Suppressor macrophage treated with lipopolysaccharide for 1 hour (primary cell): Measurements from ENCODE around the gene RGS11.
"Not testable (repeated sequence)": the region's sequence is repeated elsewhere in the genome, so short reads cannot be mapped to it uniquely, and the experiment has no call there.

Experiments
- DNase-seq, 3 donors: peaks; one replicate each; pipeline ENCODE4 v3.0.0-alpha.2; 2020 to 2022

Gene RGS11

GRCh38 chr16:261031-261691 is 14.6 kb downstream of the RGS11 start:
- DNase-seq = no peak

DNA sequence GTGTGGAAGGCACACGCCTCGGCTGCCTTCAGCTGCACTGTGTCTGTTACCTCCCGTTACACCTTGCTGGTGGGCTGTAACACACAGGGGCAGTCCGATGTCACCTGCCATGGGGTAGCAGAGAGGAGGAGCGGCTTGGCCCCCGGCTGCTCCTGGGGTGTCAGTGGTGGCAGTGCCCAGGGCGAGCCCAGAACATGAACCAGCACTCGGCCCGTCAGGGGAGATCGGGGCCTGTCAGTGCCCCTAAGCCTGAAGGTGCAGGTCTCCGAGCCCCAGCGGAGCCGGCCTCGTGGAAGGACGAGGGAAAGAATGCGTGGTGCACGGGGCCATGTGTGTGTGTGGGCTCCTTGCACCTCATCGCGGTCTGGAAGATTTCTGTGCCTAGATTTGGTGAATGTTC is 15.4 kb downstream of the RGS11 start:
- no peak for DNase-seq

GRCh38 chr16:259814-260253 is 15.9 kb downstream of the RGS11 start:
- no peak for DNase-seq

DNA sequence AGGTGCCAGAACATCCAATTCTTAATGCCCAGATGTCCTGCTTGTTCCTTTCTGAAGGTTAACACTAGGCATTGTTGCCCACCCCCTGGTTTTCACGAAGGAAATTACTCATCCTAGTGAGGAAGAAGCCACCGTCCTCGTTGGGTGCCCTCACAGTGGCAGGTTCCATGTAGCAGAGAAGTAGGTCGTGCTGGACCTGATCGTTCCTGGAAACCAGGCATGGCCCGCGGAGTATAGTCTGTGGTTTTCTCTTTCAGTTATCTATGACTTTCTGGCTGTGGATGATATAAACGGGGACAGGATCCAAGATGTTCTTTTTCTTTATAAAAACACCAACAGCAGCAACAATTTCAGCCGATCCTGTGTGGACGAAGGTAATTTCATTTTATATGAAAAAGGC is 16.5 kb downstream of the RGS11 start:
- DNase-seq = no peak

- not testable (repeated sequence) for DNase-seq
Observed at GRCh38 chr16:258091-258490, 17.7 kb downstream of the RGS11 start.

DNA sequence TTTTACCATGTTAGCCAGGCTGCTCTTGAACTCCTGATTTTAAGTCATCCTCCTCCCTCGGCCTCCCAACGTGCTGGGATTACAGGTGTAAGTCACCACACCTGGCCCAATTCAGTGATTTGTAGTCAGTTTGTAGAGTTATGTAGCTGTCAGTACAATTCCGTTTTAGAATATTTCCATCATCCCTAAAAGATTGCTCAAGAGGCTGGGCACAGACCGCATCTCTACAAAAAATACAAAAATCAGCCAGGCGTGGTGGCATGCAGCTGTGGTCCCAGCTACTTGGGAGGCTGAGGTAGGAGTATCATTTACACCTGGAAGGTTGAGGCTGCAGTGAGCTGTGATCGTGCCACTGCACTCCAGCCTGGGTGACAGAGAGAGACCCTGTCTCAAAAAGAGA is 20.6 kb downstream of the RGS11 start:
- no peak for DNase-seq

DNA sequence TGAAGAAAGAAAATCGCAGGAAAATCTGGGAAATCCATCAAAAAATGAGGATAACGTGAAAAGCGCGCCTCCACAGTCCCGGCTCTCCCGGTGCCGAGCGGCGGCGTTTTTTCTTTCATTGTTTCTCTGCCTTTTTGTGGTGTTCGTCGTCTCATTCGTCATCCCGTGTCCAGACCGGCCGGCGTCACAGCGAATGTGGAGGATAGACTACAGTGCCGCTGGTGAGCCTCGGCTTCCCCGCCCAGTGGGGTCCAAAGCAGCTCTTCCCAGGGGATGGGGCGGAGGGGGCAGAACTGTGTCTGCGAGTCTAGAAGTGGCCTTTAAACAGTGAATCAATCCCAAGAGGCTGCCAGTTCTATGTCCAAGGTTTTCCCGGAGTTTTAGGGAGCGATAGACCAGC is 21.3 kb downstream of the RGS11 start:
- DNase-seq = no peak

DNA sequence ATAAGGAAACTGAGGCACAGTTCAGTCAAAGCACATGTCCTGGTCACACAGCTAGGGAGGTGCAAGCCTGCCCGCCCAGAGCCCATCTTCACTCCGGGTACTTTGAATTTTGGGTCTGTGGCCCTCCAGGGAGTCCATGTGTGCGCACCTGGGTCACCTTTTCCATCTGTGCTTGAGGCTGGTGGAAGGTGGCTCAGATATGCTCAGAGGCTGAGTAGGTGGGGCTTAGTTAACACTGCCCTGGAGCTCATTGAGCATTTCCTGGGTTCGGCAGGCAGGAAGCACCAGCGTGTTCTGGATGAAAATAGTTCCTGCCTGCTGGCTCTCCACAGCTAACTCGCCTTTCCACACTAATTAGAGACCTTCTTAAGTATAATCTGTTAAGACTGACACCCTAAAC is 21.9 kb downstream of the RGS11 start:
- DNase-seq = no peak

- peak; percentile 60 to 77 (median 64) for DNase-seq
Observed at GRCh38 chr16:252366-253337, 23.1 kb downstream of the RGS11 start.

GRCh38 chr16:249431-249830 is 26.3 kb downstream of the RGS11 start:
- DNase-seq = no peak

DNA sequence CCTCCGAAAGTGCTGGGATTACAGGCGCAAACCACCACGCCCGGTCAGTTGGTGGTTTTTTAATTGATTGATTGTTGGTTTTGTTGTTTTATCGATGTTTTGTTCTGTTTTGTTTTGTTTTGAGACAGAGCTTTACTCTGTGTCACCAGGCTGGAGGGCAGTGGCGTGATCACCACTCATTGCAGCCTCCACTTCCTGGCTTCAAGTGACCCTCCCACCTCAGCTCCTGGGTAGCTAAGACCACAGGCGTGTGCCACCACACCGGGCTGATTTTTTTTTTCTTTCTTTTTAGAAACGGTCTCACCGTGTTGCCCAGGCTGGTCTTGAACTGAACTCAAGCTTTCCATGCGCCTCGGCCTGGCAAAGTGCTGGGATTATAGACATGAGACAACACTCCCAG is 28.7 kb downstream of the RGS11 start:
- DNase-seq = no peak

- DNase-seq = no peak
Observed at GRCh38 chr16:245105-245504, 30.6 kb downstream of the RGS11 start.

- DNase-seq = no peak
Observed at GRCh38 chr16:243348-243747, 32.4 kb downstream of the RGS11 start.

DNA sequence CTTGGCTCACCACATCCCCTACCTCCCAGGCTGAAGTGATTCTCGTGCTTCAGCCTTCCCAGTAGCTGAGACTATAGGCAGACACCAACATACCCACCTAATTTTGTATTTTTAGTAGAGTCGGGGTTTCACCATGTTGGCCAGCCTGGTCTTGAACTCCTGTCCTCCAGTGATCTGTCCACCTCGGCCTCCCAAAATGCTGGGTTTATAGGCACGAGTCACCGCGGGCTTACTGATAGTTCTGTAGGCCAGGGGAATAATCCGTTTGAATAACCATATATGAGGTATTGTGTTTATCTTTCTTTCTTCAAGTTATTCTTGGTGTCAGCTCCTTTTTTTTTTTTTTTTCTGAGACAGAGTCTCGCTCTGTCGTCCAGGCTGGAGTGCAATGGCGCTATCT is 33.5 kb downstream of the RGS11 start:
- no peak for DNase-seq

GRCh38 chr16:240559-240958 is 35.2 kb downstream of the RGS11 start:
- no peak for DNase-seq

DNA sequence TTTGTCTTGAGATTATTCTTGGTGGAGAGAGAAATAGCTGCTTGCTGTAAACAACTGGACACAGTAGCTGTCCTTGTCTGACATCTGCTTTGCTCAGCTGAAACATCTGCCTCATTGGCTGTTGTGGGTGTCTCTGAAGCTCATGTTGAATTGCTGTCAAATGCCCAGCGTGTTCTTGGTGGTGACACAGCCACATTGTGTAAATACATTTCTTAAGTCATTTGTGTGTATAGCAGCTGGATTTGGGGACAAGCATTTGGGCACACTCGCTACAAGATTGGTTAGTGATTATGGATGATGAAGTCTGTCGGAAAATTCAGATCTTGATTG is 35.8 kb downstream of the RGS11 start:
- no peak for DNase-seq

DNA sequence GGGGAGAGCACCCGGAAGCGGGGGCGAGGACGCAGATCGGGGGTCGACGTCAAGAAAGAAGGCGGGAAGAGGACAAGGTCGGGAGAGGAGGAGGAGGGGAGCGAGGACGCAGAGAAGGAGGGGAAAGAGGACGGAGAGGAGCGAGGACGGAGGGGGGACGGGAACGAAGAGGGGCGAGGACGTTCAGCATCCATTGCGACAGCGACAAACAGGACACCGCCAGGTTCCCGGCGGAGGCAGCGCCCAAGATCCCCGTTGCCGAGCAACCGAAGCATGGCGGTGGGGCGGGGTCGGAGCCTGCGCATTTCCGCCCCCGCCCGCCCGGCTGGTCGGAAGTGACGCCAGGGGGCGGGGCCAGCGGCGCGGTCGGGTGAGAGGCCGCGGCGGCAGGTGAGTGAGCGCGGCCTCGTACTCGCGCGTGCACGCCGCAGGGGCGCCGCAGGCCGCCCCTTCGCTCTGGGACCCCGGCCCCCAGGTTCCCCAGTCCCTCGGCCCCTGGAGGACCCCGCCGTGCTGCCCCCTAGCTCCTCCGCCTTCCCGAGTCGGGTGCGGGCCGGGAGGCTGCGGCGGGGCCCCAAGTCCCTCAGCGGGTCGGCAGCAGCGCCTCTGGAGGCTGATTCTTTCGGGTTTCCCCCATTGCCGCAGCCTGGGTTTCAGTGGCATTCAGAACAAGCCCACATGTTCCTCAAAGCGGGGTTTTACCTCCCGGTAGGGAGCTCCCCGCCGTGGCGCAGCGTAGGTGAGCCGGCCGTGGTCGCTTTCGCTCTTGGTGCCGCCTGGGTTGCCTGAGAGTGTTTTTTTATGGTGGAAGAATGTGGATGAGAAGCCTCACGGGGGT is 41.1 kb downstream of the RGS11 start, which contains the start of gene FAM234A:
FAM234A (plus strand) TSS at position 354 of the 838 bp plus-strand sequence. CDS start 19,593 bp downstream, outside the sequence.
- DNase-seq = peak; percentile 97 to 100 (median 99)

DNA sequence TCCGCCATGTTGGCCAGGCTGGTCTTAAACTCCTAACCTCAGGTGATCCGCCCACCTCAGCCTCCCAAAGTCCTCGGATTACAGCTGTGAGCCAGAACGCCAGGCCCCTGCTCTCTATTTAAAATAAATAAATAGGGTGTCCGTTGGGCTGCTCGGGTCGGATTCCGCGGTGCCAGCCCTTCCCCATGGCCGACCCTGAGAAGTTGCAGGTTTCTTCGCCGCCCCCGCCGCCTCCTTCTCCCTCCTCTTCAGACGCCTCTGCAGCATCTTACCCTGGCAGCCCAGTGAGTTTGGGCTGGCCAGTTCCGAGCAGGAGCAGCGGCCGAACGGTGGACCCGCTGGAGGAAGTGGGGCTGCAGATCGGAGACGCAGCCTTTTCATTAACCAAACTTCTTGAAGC is 44.8 kb downstream of the RGS11 start:
- no peak for DNase-seq

- not testable (repeated sequence) for DNase-seq
Observed at GRCh38 chr16:230351-230750, 45.4 kb downstream of the RGS11 start.

- DNase-seq = no peak
Observed at GRCh38 chr16:229731-230281, 45.9 kb downstream of the RGS11 start.

- DNase-seq = peak; percentile 86 to 94 (median 91)
Observed at GRCh38 chr16:228852-229730, 46.7 kb downstream of the RGS11 start, which contains the start of gene LUC7L. Gene LUC7L, minus strand, starts transcription at chr16:229449. Its CDS starts 110 bp downstream, at chr16:229339.
